Fibroblast of gingiva (primary cell): Measurements from ENCODE around the gene SPDEF.

Source experiments
- DNase-seq: peaks from one replicate; pipeline ENCODE4 v3.0.0-alpha.2; 2011; ENCODE audit warnings: low read depth

Gene SPDEF

DNA sequence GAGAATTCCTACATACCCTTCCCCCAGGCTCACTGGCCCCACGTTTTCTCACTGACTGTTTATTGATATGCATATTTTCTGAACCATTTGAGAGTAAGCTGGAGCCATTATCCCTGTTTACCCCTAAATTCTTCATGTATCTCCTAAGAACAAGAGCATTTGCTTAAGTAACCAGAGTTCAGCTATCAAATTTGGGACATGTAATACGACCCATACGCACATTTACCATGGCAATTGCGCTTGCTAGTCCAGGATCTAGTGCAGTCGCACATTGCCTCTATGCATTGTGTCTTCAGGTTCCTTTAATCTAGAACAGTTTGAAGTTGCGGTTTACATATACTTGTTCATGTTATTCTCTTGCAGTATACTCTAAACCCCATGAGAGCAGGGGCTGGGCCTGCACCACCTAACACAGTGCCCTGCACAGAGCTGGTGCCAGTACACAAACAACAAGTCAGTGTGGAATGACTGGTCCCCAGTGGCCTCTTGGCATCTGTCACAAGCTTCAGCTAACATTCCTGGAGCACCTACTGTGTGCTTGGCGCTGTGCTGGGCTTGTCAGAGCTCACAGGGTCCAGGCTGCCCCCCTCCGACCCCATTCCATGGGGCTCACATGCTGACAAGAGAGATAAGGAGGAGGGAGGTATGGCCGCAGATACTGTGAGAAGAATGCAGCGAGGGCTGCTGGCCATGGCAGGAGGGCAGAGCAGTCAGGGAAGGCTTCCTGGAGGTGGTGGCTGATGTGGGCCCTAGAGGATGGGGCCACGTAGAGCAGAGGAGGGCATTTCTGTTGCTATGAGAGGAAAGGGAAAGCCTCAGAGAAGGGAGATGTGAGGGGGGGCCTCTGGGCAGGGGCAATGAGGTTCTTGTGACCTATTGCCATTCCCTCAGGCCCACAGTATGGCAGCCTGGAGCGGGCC is 28.1 kb downstream of the SPDEF start:
- DNase-seq, result no peak

DNA sequence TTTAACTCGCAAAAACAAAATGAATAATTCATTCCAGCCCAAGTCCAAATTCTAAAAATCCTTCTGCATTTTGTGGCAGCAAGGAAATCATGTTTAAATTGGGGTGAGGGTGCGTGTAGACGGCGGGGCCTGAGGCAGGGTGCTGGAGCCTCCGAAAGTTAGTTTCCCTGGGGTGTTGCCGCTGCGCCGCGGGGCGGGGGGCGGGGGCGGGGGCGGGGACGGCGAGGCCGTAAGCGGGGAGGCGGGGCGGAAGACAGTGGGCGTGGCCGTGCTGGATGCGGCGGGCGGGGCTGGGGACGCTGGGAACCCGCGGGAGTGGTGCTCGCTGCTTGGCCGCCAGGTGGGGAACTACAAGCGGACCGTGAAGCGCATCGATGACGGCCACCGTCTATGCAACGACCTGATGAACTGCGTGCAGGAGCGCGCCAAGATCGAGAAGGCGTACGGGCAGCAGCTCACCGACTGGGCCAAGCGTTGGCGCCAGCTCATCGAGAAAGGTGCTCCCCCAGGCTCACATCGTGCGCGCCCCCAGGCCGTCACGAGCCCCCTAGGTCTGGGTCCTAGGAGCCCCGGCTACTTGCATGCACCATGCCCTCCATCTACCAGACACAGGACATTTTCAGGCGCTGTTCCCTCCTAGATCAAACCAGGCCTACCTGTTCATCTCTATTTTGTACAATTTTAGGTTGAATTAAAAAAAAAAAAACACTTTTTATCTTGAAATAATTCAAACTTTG is 29.0 kb downstream of the SPDEF start:
- DNase-seq, result peak; percentile 83

DNA sequence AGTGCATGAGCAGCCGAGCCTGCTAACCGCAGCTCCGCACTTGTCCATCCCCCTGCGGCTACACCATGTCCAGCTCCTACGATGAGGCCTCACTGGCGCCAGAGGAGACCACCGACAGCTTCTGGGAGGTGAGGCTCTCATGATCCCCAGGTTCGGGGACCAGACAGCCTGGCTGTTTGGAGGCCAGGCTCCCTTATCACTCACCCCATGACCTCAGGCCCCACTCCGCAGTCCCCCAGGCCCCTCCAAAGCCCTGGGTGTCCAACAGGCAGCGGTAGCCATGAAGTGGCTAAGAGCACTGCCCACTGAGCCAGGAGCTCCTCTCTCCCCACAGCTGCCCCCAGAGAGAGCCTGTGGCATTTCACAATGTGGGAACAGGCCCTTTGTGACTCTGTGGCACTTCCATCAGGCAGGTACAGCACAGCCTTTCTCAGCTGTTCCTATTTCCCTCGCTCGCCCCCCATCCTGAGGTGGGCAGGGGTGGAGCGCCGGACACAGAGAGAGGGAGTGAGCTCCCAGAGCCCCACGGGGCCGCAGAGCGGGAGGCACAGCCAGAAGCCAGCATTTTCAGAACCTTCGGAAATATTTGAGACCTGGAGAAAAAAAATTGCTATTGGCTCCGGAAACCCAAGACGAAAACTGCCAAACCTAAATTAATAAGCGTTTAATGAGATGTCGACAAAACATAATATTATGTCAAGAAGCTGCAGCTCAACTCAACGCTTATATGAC is 29.7 kb downstream of the SPDEF start:
- no peak for DNase-seq

GRCh38 chr6:34525431-34526175 is 30.5 kb downstream of the SPDEF start:
- no peak for DNase-seq

- no peak for DNase-seq
These were observed 31.2 kb downstream of the SPDEF start for GRCh38 chr6:34524971-34525370.

GRCh38 chr6:34524499-34524898 is 31.6 kb downstream of the SPDEF start:
- no peak for DNase-seq

- DNase-seq, result no peak
These were observed 32.5 kb downstream of the SPDEF start for GRCh38 chr6:34523441-34524206.

DNA sequence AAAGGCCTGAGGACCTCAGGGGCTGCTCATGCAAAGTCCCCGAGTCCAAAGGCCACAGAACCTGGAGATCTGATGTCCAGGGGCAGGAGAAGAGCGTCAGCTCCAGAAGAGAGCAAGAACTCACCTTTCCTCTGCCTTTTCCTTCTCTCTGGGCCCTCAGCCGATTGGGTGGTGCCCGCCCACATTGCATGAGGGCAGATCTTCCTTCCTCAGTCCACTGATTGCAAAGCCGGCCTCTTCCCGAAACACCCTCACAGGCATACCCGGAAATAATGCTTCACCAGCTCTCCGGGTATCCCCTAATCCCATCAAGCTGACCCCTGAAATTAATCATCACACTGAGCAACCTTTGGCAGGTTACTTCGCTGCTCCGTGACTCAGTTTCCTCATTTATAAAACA is 33.4 kb downstream of the SPDEF start:
- no peak for DNase-seq

GRCh38 chr6:34521463-34522285 is 34.5 kb downstream of the SPDEF start:
- DNase-seq, result no peak

- no peak for DNase-seq
These were observed 35.3 kb downstream of the SPDEF start for GRCh38 chr6:34520645-34521462.

DNA sequence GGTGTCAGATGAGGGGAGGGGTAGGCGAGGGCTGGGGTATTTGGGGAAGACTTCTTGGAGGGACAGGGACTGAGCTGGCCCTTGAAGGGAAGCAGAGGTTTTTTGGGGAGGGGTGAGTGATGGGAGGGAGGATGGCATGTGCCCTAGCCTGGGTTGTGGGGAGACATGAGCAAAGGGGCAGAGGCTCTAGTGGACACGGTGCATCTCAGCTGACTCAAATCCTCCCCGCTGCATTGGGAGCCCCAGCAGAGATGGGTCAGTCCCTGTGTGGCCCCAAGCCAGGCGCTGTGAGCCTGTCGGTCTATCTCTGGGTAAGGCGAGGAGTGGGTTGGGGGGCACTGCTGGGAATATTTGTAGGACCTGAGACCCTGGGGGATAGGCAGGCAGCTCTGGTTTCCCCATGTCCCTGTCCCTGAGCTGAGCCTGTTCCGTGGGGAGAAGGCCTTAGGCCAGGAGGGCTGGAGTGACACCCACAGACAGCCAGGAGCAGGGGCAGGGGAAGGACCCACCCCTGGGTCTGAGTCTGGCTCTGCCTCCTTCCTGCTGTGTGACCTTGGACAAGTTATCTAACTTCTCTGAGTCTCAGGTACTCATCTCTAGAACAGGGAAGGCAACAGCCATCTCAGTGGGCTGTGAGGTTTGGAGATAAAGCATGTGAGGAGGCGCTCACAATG is 36.0 kb downstream of the SPDEF start:
- no peak for DNase-seq

DNA sequence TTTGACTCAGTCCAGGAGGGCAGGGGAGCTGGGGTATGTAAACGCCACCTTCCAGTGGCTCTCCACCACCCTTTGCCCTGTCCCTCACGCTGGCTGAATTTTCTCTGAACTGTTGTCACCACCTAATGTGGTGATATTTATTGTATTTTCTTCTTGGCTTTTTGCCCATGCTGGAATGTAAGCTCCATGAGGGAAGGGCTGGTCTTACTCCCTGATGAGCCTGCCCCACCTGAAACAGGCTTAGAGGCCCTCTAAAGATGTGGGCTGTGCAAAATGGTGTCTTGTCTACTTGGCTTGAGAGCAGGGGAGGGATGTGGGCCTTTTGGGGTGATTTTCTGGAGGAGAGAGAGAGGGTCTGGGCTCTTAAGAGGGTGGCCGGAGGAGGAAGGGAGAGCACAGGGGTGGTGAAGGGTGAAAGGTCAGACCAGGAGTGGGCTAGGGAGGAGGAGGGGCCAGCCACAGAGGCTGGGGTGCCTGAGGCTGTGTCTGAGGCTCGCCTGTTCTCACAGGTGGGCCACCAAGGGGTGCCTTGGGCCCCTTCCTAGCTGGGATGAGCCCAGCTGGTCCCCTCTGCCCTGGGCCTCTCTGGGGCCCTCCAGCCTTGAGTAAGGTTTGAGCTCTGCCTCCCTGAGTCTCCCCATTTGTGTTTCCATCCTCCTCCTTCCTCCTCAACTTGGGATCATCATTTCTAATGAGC is 37.3 kb downstream of the SPDEF start:
- no peak for DNase-seq

GRCh38 chr6:34517966-34518365 is 38.2 kb downstream of the SPDEF start:
- no peak for DNase-seq

DNA sequence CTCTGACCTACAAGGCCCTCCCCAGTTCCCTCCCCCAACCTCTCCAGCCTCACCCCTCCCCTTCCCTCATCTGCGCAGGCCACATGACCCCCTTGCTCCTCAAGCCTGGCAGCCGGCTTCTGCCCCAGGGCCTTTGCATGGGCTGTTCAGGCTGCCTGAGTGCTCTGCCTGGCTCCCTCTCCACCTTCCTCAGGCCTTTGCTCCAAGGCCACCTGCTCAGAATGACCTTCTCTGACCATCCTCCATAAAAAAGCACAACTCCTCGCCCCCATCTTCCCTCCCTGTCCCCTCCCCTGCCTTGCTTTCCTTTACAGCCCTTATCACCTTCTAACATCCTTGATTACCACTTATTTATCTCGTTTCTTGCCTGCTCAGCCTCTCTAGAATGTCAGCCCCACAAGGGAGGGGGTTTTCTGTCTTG is 38.7 kb downstream of the SPDEF start:
- no peak for DNase-seq

GRCh38 chr6:34516391-34517324 is 39.5 kb downstream of the SPDEF start:
- no peak for DNase-seq

GRCh38 chr6:34515473-34516387 is 40.4 kb downstream of the SPDEF start:
- no peak for DNase-seq
